Colonic mucosa (tissue), 4 donors: ENCODE data around the gene PCDHGA3. TPM values are rescaled to one million over a fixed set of nuclear protein-coding genes. Genes with fewer than 3 reads are reported as not detected.
"Not testable (repeated sequence)": the region's sequence is repeated elsewhere in the genome, so short reads cannot be mapped to it uniquely, and the experiment has no call there.

Source experiments
- DNase-seq: peaks from one replicate; pipeline ENCODE4 v3.0.0-alpha.2; 2020
- H3K27ac ChIP-seq: fragments of 200-600 bp; one replicate; pipeline ENCODE4 v1.8.0; 2021
- H3K27me3 ChIP-seq: fragments of 200-600 bp; one replicate; pipeline ENCODE4 v1.8.0; 2021
- H3K36me3 ChIP-seq: fragments of 200-600 bp; one replicate; pipeline ENCODE4 v1.8.0; 2021
- H3K4me1 ChIP-seq: fragments of 200-600 bp; one replicate; pipeline ENCODE4 v1.8.0; 2021; ENCODE audit warnings: mild to moderate bottlenecking
- H3K4me3 ChIP-seq: fragments of 200-600 bp; one replicate; pipeline ENCODE4 v1.8.0; 2021
- H3K9ac ChIP-seq, 2 donors: one replicate each; pipeline ENCODE4 v1.7.0; 2013; ENCODE audit warnings: control low read depth in 2 of 2, low read depth in 2 of 2, low read length in 2 of 2
- H3K9me3 ChIP-seq: fragments of 200-600 bp; one replicate; pipeline ENCODE4 v1.8.0; 2021
- CTCF ChIP-seq: fragments of 200-600 bp; IDR thresholded peaks from one replicate; pipeline ENCODE4 v1.8.0; 2022; ENCODE audit warnings: antibody characterized with exemption, mild to moderate bottlenecking
- intact Hi-C: fragments of 100-400 bp; cut with DNase I; formaldehyde crosslinking; loops from one replicate; pipeline ENCODE4 v1.14.1; 2022
- total RNA-seq, 2 donors: library from RNA; stranded (reverse); fragmentation: NEBNext Ultra II Directional in 1 of 2; extraction: Animal tissue kit (Norgen Biotek cat#: 25700) in 1 of 2; gene quantifications; one replicate each; pipeline ENCODE4 v1.2.1, GENCODE V29; 2021
- donor health status: healthy.
- donor health status: DM: no; HTN: no; CAD: no.
- donor health status: DM: no; HTN: no; CAD: no.

The PCDHGA3 gene
- total RNA-seq, 2 donors from 2014 or later = 0.10 to 0.21 TPM

GRCh38 chr5:141371572-141372475 lies 28.2 kb downstream of the PCDHGA3 start:
- intact Hi-C loops = no loop called here
- Histone ChIP-seq H3K9ac (no peak overlapping the region), H3K4me3 (no peak overlapping the region), H3K9me3 (peaks cover 13% of the 10 kb centered on the region), H3K27ac (no peak overlapping the region), H3K4me1 (no peaks in the 10 kb centered on the region), H3K36me3 (no peaks in the 10 kb centered on the region), H3K27me3 (no peaks in the 10 kb centered on the region)
- no peak for TF ChIP-seq CTCF
- DNase-seq = no peak

- H3K4me3 ChIP-seq = no peak within 1 kb of the TSS
- intact Hi-C loops = no loop called here
- TF ChIP-seq CTCF = no peak
- H3K4me1 ChIP-seq = no peaks in the 10 kb centered on the region
- H3K27me3 ChIP-seq = no peaks in the 10 kb centered on the region
- no peak within 1 kb of the TSS for H3K27ac ChIP-seq
- peaks cover 13% of the 10 kb centered on the region for H3K9me3 ChIP-seq
- DNase-seq = no peak
- no peak within 1 kb of the TSS for H3K9ac ChIP-seq
- H3K36me3 ChIP-seq = no peaks in the 10 kb centered on the region
Observed at GRCh38 chr5:141373673-141374317, 30.2 kb downstream of the PCDHGA3 start, which contains the start of gene PCDHGA6. PCDHGA6 (plus strand) TSS chr5:141373891; CDS start chr5:141374084, 193 bp downstream.

GRCh38 chr5:141374627-141375026 lies 31.0 kb downstream of the PCDHGA3 start:
- no peak for TF ChIP-seq CTCF
- Histone ChIP-seq H3K27ac (no peak overlapping the region), H3K4me1 (no peaks in the 10 kb centered on the region), H3K36me3 (no peaks in the 10 kb centered on the region), H3K27me3 (no peaks in the 10 kb centered on the region), H3K9me3 (peaks cover 13% of the 10 kb centered on the region), H3K9ac (no peak overlapping the region), H3K4me3 (no peak overlapping the region)
- DNase-seq = no peak
- intact Hi-C loops = no loop called here

GRCh38 chr5:141375444-141376155 lies 32.0 kb downstream of the PCDHGA3 start:
- H3K27me3 ChIP-seq, H3K4me1 ChIP-seq, H3K36me3 ChIP-seq, H3K4me3 ChIP-seq, intact Hi-C loops, H3K27ac ChIP-seq, DNase-seq, H3K9ac ChIP-seq: not testable (repeated sequence)
- H3K9me3 ChIP-seq = peaks cover 13% of the 10 kb centered on the region

- Histone ChIP-seq H3K27me3 (no peaks in the 10 kb centered on the region), H3K4me3 (peak within 1 kb of the TSS; percentile 21), H3K9ac (no peak within 1 kb of the TSS), H3K9me3 (peaks cover 3% of the 10 kb centered on the region), H3K36me3 (no peaks in the 10 kb centered on the region), H3K4me1 (no peaks in the 10 kb centered on the region), H3K27ac (no peak within 1 kb of the TSS)
- no peak for TF ChIP-seq CTCF
- intact Hi-C loops = no loop called here
- DNase-seq = no peak
Observed at GRCh38 chr5:141382469-141383294, 39.1 kb downstream of the PCDHGA3 start, which contains the start of gene PCDHGA7. PCDHGA7 (plus strand) TSS chr5:141382742; CDS start chr5:141382900, 158 bp downstream.
